ENCODE data around the gene PEX26. TPM values are rescaled to one million over a fixed set of nuclear protein-coding genes. Genes with fewer than 3 reads are reported as not detected.
"Not testable (repeated sequence)": the region's sequence is repeated elsewhere in the genome, so short reads cannot be mapped to it uniquely, and the experiment has no call there.

PEX26 gene
- polyA plus RNA-seq, 1 donor, result 14.7 TPM

- no peak for DNase-seq (ENCODE audit: low read depth)
Measured at GRCh38 chr22:18119409-18120110, 41.8 kb downstream of the PEX26 start.

GRCh38 chr22:18120857-18121256, 43.1 kb downstream of the PEX26 start:
- DNase-seq (ENCODE audit: low read depth), result no peak

GRCh38 chr22:18121506-18121905, 43.7 kb downstream of the PEX26 start:
- DNase-seq (ENCODE audit: low read depth), result no peak

DNA sequence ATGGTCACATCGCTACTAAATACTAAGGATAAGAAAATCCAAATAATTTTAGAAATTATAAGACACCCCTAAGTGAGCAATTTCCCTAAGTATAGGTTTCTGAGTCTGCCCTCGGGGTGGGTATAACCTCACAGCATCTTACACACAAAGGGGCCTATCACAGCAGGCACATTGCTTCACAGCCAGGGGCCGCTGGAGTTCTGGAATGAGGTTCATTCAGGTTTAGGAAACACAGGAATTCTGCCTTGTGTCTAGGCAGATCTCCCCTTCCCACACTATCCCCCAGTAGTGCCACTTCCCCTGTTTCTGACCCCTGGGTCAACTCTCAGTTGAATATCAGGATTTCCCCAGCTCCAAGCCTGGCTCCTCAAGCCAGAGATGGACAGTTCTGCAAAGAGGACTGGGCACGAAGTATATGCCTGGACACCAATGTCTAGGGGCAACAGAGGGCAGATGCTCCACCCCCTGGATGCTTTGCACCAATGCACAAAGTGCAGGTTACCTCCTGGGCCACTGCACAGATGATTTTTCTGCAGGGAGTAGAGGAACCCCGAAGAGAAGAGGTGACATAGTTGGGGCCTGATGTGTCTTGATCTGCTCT, 44.3 kb downstream of the PEX26 start:
- DNase-seq (ENCODE audit: low read depth), result no peak

GRCh38 chr22:18123476-18124025, 45.8 kb downstream of the PEX26 start:
- not testable (repeated sequence) for DNase-seq (ENCODE audit: low read depth)

DNA sequence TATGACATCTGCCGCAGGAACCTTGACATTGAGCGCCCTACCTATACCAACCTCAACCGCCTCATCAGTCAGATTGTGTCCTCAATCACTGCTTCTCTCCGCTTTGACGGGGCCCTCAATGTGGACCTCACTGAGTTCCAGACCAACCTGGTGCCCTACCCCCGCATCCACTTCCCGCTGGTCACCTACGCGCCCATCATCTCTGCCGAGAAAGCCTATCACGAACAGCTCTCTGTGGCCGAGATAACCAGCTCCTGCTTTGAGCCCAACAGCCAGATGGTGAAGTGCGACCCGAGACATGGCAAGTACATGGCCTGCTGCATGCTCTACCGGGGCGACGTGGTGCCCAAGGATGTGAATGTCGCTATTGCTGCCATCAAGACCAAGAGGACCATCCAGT, 48.8 kb downstream of the PEX26 start:
- DNase-seq (ENCODE audit: low read depth), result no peak

GRCh38 chr22:18130018-18130417, 52.2 kb downstream of the PEX26 start:
- DNase-seq (ENCODE audit: low read depth), result no peak

DNA sequence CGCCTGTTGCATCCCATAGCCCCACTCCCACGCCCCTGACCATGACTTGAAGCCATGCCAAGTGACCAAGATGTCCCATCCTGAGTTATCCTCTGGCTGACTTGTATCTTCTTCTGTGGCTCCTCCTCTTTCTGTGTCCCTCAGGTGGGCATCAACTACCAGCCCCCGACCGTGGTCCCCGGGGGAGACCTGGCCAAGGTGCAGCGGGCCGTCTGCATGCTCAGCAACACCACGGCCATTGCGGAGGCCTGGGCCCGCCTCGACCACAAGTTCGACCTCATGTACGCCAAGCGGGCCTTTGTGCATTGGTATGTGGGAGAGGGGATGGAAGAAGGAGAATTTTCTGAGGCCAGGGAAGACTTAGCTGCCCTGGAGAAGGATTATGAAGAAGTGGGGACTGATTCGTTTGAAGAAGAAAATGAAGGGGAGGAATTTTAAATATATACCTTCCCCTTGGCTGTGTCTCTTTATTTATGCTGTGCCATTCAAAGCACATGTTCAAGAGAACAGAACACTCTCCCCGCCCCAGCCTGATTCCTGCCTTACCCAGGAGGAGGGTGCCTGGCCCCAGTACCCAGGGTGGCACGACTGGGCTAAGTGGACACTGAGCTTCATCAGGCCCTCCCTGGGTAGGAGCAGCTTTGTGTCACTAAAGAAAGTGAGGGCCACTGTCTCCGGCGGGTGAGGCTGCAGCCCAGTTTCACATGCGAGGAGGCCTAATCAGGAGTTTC, 53.1 kb downstream of the PEX26 start:
- no peak for DNase-seq (ENCODE audit: low read depth)

DNA sequence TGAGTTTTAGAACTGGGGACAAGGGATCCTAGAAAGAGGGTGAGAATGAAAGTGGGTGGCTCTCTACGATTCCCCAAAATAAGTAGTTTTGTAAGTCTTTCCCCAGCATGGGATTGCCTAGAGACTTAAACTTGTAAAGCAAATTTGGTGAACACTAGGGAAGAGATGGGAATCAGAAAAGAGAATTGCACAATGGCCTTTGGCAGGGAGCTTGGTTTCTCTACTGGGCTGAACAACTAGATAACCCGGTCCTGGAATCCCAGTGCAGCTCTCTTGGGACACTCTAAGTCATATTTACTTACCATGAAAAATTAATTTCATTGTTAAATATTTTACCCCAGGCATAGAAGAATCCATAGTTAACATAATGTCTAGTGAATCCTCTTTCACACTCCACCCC, 55.7 kb downstream of the PEX26 start:
- DNase-seq (ENCODE audit: low read depth), result no peak

DNA sequence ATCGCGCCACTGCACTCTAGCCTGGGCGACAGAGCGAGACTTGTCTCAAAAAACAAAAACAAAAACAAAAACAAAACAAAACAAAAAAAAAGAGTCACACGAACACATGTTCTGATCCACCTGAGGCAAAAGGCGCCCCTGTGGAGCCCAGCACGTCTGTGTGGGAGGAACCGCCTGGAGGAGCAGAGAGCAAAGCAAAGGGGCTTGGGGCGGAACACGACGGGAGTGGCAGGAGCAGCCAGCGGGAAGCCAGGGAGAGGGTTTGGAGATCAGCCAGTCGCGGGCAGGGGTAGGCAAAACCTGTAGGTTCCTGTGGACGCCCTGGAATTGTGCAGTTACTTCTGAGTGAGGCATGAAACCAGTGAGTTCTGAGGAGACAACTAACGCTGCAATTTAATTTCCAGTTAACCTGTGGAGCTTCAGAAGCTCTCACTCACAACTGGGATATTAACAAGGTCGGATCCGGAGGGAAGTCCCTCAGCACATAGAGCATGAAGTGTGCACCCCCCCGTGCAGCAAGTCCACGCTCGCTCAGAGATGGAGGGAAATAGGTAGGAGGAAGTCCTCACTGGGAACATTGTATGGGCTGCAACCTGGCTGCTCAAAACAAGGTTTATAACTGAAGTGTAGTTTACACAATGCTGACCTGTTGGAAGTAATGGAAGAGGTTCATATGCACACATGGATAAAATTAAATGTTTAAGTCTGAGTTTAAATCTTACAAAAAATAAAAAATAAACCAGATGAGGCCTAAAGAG, 59.0 kb downstream of the PEX26 start:
- no peak for DNase-seq (ENCODE audit: low read depth)

DNA sequence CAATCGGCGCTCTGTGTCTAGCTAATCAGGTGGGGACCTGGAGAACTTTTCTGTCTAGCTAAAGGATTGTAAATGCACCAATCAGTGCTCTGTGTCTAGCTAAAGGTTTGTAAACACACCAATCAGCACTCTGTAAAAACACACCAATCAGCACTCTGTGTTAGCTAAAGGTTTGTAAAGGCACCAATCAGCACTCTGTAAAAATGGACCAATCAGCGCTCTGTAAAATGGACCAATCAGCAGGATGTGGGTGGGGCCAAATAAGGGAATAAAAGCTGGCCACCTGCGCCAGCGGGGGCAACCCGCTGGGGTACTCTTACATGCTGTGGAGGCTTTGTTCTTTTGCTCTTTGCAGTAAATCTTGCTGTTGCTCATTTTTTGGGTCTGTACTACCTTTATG, 63.2 kb downstream of the PEX26 start:
- DNase-seq (ENCODE audit: low read depth), result not testable (repeated sequence)

DNA sequence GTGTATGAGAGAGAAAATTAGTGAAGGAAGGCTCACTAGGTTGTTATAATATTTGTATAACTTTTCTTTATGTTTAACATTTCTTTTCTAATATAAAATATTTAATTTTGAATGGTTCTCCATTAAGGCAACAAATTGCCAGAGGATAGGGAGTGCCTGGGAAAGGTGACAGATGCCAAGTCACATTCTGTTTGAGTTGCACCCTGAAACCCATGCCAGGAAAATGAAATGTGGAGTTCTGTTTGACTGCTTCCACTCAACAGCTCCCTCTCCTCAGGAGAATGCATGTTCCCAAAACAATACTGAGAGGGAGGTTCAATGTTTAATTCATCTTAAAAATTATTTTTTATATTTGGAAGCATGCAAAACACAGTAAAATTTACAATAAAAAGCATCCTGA, 66.3 kb downstream of the PEX26 start:
- DNase-seq (ENCODE audit: low read depth), result no peak

GRCh38 chr22:18145676-18146388, 68.0 kb downstream of the PEX26 start:
- no peak for DNase-seq (ENCODE audit: low read depth)

DNA sequence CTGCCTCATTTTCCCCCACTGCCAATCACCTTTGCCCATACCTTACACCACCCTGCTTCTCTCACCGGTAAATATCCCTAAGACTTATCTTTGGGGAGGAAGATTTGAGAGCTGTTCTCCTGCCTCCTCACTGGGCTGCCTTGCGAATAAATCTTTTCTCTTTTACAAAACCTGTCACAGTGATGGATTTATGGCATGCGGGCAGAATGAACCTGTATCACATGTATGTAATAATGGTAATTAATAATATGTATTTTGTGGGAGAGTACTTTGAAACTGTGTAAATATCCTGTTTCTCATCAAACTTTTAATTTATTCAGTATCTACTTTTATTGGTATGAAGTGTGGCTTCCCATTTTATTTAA, 68.6 kb downstream of the PEX26 start:
- no peak for DNase-seq (ENCODE audit: low read depth)

DNA sequence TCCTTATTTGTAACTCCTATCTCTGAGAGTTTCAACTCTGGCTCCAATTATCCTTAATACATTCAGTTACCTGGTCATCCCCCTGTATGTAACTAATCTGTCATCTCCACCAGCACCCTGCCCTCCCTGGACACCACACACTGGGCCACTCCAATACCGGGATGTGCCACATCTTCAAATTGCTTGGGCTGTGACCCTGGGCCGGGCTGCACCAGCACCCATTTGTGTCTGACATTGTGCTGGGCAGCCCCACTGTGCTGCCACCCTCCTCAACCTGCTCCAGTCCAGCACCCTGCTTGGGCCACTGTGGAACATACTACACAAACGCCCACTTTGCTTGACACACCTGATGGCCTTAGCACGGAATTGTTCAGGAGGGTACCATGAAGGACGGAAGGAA, 70.0 kb downstream of the PEX26 start:
- DNase-seq (ENCODE audit: low read depth), result no peak

DNA sequence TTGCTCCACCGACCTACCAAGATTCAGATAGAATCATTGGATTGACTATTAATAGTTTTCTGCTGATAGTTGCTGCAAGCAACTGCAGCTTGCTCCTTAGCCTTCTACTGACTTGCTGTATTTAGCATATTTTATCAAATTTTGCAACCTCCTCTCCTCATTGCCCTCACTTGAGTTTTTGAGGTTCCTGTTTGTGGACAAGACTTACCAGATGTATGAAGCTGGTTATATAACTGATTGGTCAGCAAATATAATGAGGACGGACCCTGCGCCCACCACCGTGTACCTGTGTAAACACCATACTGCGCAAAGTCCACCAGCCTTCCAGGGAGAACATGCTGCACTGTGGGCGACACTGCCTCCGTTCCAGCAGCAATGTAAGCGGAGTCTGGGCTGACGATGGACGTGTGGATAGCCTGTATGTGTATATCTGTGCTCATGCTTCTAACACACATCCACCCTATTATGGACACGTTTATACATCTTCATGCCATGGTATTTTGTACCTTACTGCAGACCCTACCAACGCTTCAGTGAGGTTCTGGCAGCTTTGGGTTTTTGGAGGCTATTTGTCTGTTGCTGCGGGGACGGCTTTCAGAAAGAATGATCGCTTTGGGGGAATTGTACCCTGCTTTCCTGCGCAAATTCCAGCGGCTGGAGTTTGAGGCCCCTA, 70.6 kb downstream of the PEX26 start:
- no peak for DNase-seq (ENCODE audit: low read depth)

DNA sequence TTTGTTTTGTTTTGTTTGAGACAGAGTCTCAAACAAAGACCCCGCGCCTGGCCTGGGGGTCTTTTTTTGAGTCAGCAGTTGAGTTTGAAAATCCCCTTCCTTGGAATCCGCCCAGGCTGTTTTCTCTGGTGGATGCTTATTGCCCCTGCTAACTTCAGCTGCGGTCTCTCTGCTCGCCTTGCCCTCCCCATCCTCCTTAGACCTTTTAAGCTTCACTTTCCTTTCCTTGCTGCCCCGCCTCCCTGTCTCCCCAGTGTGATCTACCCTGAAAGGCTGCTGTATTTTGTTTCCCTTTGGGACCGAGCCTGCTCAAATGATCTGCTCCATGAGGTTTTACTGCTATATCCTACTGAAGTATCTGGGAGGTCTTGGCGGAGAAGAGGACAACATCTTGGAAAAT, 74.7 kb downstream of the PEX26 start:
- no peak for DNase-seq (ENCODE audit: low read depth)

- DNase-seq (ENCODE audit: low read depth), result no peak
Measured at GRCh38 chr22:18154821-18155390, 77.1 kb downstream of the PEX26 start.

Measured in forelimb muscle (tissue), 1 donor.